OCI-LY3 (cell line): ENCODE data around the gene BANK1.

Experiments used
- EZH2phosphoT487 ChIP-seq: fragments of 200-600 bp; shearing (Covaris generic); IDR thresholded peaks from 2 replicates; pipeline ENCODE4 v1.6.1; 2018; ENCODE audit warnings: antibody characterized with exemption, mixed run types, low read depth
- TF ChIP-seq, protein P1 (sequence below): fragments of 200-600, 300-600 bp; sonication (generic); IDR thresholded peaks from 2 replicates; pipeline ENCODE4 v1.5.1; 2014; ENCODE audit warnings: antibody characterized with exemption, low read length, low read depth

- TF ChIP-seq, protein P1, sequence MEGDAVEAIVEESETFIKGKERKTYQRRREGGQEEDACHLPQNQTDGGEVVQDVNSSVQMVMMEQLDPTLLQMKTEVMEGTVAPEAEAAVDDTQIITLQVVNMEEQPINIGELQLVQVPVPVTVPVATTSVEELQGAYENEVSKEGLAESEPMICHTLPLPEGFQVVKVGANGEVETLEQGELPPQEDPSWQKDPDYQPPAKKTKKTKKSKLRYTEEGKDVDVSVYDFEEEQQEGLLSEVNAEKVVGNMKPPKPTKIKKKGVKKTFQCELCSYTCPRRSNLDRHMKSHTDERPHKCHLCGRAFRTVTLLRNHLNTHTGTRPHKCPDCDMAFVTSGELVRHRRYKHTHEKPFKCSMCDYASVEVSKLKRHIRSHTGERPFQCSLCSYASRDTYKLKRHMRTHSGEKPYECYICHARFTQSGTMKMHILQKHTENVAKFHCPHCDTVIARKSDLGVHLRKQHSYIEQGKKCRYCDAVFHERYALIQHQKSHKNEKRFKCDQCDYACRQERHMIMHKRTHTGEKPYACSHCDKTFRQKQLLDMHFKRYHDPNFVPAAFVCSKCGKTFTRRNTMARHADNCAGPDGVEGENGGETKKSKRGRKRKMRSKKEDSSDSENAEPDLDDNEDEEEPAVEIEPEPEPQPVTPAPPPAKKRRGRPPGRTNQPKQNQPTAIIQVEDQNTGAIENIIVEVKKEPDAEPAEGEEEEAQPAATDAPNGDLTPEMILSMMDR, result 0 out of 2 replicates have a peak, but pooled peaks have one; percentile 9
- no peak for TF ChIP-seq EZH2phosphoT487
Measured at GRCh38 chr4:101993002-101993841, 202.7 kb downstream of the BANK1 start.
